A673 (cell line): ENCODE results near the gene FOXA2. TPM values are rescaled to one million over a fixed set of nuclear protein-coding genes. Genes with fewer than 3 reads are reported as not detected.

Source experiments
- BruUV-seq: library from RNA; stranded (reverse); fragments of 400-500 nt; replicated peaks from 2 replicates; lab custom pipeline; 2021; lab: Mats Ljungman, UMichigan
- CTCF ChIA-PET: fragments of 300-600 bp; sonication (Branson Sonifier 250); formaldehyde crosslinking; loops from one replicate; lab custom pipeline; 2022; ENCODE audit warnings: antibody characterized with exemption; lab: Charles Lee
- POLR2A ChIA-PET: fragments of 300-600 bp; sonication (Branson Sonifier 250); formaldehyde crosslinking; loops from one replicate; lab custom pipeline; 2022; ENCODE audit warnings: antibody characterized with exemption; ENCODE audit not compliant: low non-redundant PET; lab: Charles Lee
- DNase-seq: peaks from one replicate; pipeline ENCODE4 v3.0.0-alpha.2; 2015; ENCODE audit warnings: low spot score
- H3K27ac ChIP-seq: fragments of 200-600 bp; sonication (generic); 2 replicates; pipeline ENCODE4 v1.5.1; 2016; ENCODE audit warnings: mixed run types, low read depth, mild to moderate bottlenecking, mixed read lengths, antibody characterized with exemption, low read length; ENCODE audit not compliant: poor library complexity, severe bottlenecking
- H3K27me3 ChIP-seq: fragments of 200-600 bp; sonication (generic); replicated peaks from 2 replicates; pipeline ENCODE4 v1.6.1; 2017; ENCODE audit warnings: mixed run types, low read depth, mild to moderate bottlenecking, mixed read lengths, antibody characterized with exemption, low read length; ENCODE audit not compliant: insufficient read depth, poor library complexity
- H3K36me3 ChIP-seq: fragments of 200-600 bp; sonication (generic); 2 replicates; pipeline ENCODE4 v1.6.1; 2016; ENCODE audit warnings: mixed run types, mild to moderate bottlenecking, mixed read lengths, antibody characterized with exemption, low read length; ENCODE audit not compliant: insufficient read depth, poor library complexity, severe bottlenecking
- H3K4me1 ChIP-seq: fragments of 200-600 bp; sonication (generic); 2 replicates; pipeline ENCODE4 v1.6.1; 2017; ENCODE audit warnings: mixed run types, mild to moderate bottlenecking, mixed read lengths, antibody characterized with exemption, low read length; ENCODE audit not compliant: insufficient read depth, poor library complexity, severe bottlenecking
- H3K4me3 ChIP-seq: fragments of 200-600 bp; sonication (generic); 2 replicates; pipeline ENCODE4 v1.5.1; 2016; ENCODE audit warnings: low read depth, mixed run types, mild to moderate bottlenecking, mixed read lengths, low read length; ENCODE audit not compliant: poor library complexity, severe bottlenecking
- H3K9me3 ChIP-seq: fragments of 200-600 bp; sonication (generic); 2 replicates; pipeline ENCODE4 v1.6.1; 2016; ENCODE audit warnings: mixed run types, low read depth, mild to moderate bottlenecking, mixed read lengths, antibody characterized with exemption, low read length; ENCODE audit not compliant: poor library complexity, severe bottlenecking
- CTCF ChIP-seq: fragments of 300-800, 200-600 bp; sonication (generic); conservative IDR thresholded peaks from 2 replicates; pipeline ENCODE4 v1.5.1; 2017; ENCODE audit warnings: low read depth, mild to moderate bottlenecking, antibody characterized with exemption, low read length, moderate library complexity, mixed read lengths
- EZH2 ChIP-seq: fragments of 200-600 bp; sonication (generic); IDR thresholded peaks from 2 replicates; pipeline ENCODE4 v1.6.1; 2017; ENCODE audit warnings: borderline replicate concordance, low read depth, mild to moderate bottlenecking, mixed read lengths, antibody characterized with exemption, low read length; ENCODE audit not compliant: poor library complexity, severe bottlenecking
- intact Hi-C: fragments of 100-400 bp; cut with micrococcal nuclease; formaldehyde crosslinking; loops from one replicate; pipeline ENCODE4 v1.10.0; 2022; ENCODE audit not compliant: unreplicated experiment
- total RNA-seq: library from RNA; stranded (reverse); gene quantifications from 2 replicates; pipeline ENCODE4 v1.2.3, GENCODE V29; 2021

FOXA2 gene
- total RNA-seq, 1 experiment from 2014 or later, result not detected

DNA sequence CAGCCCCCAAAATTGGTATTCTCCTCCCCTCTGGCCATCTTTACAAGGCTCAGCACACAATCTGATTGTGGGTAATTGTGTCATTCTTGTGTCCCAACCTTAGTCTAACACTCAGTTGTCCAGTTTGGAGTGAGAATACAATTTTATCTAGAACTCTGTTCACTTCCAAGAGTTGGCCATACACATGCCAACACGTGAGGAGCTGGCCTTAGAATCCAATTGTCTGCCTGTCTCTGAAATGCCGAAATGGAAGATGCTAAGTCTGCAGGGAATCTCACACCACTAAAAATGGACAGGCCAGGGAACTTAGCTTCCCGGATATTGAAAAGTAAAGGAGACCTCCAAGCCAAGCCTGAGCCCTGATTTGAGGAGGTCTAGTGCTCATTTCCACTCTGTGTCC lies 12.3 kb downstream of the FOXA2 start:
- ChIA-PET POLR2A (no interaction called here), CTCF (no interaction called here)
- intact Hi-C loops, result no loop called here
- no TSS peak for BruUV-seq
- Histone ChIP-seq H3K27ac (no peak overlapping the region), H3K36me3 (no peaks in the 10 kb centered on the region), H3K9me3 (no peaks in the 10 kb centered on the region), H3K27me3 (peaks cover 97% of the 10 kb centered on the region), H3K4me3 (no peak overlapping the region), H3K4me1 (no peaks in the 10 kb centered on the region)
- TF ChIP-seq CTCF (no peak), EZH2 (no peak)
- no peak for DNase-seq

GRCh38 chr20:22569353-22569752 lies 15.0 kb downstream of the FOXA2 start:
- H3K4me3 ChIP-seq, result no peak overlapping the region
- H3K27ac ChIP-seq, result no peak overlapping the region
- H3K27me3 ChIP-seq, result peaks cover 97% of the 10 kb centered on the region

GRCh38 chr20:22568872-22569344 lies 15.5 kb downstream of the FOXA2 start:
- no peak for DNase-seq
- Histone ChIP-seq H3K4me1 (no peaks in the 10 kb centered on the region), H3K27me3 (peaks cover 97% of the 10 kb centered on the region), H3K4me3 (no peak overlapping the region), H3K36me3 (no peaks in the 10 kb centered on the region), H3K9me3 (no peaks in the 10 kb centered on the region), H3K27ac (no peak overlapping the region)
- intact Hi-C loops, result no loop called here
- ChIA-PET CTCF (no interaction called here), POLR2A (no interaction called here)
- TF ChIP-seq CTCF (no peak), EZH2 (peak; percentile 72)
- BruUV-seq, result no TSS peak

More at GRCh38 chr20:22569353-22569752, 15.0 kb downstream of the FOXA2 start:
- no peak for DNase-seq
- H3K4me1 ChIP-seq, result no peaks in the 10 kb centered on the region
- intact Hi-C loops, result no loop called here
- BruUV-seq, result no TSS peak
- H3K9me3 ChIP-seq, result no peaks in the 10 kb centered on the region
- CTCF ChIA-PET, result no interaction called here
- POLR2A ChIA-PET, result no interaction called here
- TF ChIP-seq CTCF (no peak), EZH2 (no peak)
- H3K36me3 ChIP-seq, result no peaks in the 10 kb centered on the region
